ENCODE results near the gene MRPS15.
"Not testable (repeated sequence)": the region's sequence is repeated elsewhere in the genome, so short reads cannot be mapped to it uniquely, and the experiment has no call there.

MRPS15 gene

DNA sequence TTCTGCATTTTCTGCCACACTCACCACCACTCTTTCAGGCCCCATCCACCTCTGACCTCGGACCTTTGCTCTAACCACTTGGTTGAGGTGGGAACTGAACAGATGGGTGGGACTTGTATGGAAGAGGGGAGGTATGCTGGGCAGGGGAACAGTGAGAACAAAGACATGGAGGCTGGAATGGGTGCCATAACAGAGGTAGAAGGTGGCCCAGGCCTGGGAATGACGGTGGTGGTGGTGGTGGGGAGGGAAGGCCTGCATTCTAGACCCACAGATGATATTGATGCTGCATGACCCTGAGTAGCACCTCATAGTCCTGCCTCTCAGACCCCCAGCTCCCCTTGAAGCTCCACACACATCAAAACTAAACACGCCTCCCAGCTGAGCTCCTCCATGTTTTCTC lies 23.7 kb upstream of the MRPS15 start:
- DNase-seq (ENCODE audit: low spot score), result no peak
- TF ChIP-seq, protein P1, sequence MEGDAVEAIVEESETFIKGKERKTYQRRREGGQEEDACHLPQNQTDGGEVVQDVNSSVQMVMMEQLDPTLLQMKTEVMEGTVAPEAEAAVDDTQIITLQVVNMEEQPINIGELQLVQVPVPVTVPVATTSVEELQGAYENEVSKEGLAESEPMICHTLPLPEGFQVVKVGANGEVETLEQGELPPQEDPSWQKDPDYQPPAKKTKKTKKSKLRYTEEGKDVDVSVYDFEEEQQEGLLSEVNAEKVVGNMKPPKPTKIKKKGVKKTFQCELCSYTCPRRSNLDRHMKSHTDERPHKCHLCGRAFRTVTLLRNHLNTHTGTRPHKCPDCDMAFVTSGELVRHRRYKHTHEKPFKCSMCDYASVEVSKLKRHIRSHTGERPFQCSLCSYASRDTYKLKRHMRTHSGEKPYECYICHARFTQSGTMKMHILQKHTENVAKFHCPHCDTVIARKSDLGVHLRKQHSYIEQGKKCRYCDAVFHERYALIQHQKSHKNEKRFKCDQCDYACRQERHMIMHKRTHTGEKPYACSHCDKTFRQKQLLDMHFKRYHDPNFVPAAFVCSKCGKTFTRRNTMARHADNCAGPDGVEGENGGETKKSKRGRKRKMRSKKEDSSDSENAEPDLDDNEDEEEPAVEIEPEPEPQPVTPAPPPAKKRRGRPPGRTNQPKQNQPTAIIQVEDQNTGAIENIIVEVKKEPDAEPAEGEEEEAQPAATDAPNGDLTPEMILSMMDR (IDR thresholded peaks at IDR 0.05; ENCODE audit: extremely low read depth, missing control alignments), result no peak

DNA sequence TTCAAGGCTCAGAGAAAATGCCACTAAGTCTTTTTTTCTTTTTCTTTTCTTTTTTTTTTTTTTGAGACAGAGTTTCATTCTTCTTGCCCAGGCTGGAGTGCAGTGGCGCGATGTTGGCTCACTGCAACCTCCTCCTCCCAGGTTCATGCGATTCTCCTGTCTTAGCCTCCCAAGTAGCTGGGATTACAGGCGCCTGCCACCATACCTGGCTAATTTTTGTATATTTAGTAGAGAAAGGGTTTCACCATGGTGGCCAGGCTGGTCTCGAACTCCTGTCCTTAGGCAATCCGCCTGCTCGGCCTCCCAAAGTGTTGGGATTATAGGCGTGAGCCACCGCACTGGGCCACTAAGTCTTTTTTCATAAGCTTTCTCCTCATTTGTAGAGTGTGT lies 23.1 kb upstream of the MRPS15 start:
- not testable (repeated sequence) for DNase-seq (ENCODE audit: low spot score)

DNA sequence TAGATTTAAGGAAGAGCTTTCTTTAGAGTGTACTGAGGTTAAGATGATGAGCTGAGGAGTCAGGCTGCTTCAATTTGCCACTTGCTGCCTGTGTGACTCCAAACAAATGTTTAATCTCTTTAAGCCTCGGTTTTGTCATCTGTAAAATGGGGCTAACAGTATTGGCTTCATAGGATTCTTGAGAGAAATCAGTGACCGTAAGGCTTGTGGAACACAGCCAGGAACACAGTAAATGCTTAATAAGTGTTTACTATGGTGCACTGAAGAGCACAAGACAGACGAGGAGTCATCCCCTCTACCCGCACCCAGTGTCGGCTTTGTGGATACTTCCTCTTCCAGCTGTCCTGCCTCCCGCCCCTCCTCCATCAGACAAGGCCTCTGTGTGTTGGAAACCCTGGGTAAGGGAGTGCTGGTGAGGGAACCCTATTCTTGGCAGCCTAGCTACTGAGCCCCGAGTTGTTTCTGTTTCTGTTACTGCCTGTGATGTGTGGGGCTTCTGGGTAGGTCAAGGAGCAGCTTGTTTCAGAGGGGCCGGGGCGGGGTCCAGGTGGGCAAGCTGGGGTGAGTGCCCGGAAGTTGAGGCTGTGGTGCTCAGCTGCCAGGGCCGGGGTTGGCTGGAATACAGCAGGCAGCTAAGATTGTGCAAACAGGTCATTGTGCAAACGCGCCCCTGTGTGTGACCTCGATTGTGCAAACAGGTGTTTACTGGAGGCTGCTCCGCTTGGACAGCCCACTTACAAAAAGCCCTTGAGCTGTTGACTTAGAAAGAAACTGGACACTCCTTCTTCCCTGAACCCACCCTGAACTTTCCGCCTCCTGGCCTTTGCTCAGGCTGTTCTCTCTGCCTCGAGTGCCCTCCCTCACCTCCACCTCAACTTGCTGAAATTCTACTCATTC lies 22.5 kb upstream of the MRPS15 start:
- no peak for DNase-seq (ENCODE audit: low spot score)
- TF ChIP-seq, protein P1 (IDR thresholded peaks at IDR 0.05; ENCODE audit: extremely low read depth, missing control alignments), result no peak

DNA sequence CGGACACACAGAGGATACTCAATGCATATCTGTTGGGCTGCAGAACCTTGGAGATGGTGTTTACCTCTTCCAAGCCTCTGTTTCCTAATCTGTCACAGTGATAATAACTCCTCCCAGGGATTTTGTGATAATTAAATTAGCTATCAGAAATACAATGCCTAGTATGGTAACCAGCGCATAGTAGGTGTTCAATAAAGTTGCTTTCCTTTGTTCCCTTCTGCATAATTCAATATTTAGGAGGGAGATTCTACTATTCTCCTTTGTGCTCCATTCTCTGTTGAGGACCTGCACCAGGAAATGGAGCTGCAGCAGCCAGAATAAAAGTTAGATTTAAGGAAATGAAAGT lies 21.9 kb upstream of the MRPS15 start:
- DNase-seq (ENCODE audit: low spot score), result no peak
- TF ChIP-seq, protein P1 (IDR thresholded peaks at IDR 0.05; ENCODE audit: extremely low read depth, missing control alignments), result no peak

DNA sequence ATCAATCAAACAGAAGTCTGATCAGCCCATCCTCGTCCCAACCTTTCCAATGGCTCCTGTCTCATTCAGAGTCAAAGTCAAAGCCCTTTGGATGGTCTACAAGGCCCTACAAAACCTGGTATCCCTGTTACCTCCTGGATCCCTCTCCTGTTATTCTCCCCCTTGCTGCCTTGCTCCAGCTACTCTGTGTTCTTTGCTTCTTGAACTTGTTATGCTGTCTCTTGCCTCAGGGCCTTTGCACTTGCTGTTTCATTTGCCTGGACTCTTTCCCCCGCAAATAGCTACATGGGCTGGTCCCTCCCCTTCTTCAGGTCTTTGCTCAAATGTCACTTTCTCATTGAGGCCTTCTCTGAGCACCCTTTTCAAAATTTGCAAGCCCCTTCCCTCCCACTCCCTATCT lies 19.9 kb upstream of the MRPS15 start:
- DNase-seq (ENCODE audit: low spot score), result no peak
- TF ChIP-seq, protein P1 (IDR thresholded peaks at IDR 0.05; ENCODE audit: extremely low read depth, missing control alignments), result no peak

DNA sequence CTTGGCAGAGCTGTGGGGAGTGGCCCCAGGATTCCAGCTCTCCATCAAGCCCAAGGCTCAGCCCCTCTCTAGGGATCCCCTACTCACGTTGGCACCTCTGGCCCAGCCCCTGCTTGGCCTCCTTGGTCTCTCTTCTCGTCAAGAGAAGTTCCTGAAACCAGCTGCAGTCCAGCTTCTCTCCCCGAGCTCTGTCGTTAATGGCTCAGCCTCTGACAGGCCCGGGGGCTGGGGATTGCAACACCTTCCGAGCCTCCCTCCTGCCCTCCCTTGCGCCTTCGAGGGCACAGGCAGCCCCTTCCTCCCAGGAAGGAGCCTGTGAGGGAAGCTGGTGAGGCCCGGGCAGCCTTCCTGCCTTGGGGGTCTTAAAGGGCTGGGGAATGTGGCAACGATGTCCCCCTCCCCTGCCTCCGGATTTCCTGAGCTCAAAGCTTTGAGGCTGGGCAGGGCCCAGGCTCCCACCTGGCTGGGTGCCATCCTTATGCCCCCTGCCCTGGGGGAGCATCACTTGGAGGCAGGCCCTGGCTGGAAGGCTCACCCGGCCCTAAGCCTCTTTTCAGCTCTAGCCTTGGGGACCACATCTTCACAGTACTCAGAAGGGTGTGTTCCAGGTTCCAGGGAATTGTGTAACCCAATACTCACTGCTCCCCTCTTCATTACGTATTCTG lies 18.7 kb upstream of the MRPS15 start, which contains the start of gene CSF3R:
Gene CSF3R, minus strand, starts transcription at position 190 of the 665 bp plus-strand sequence. CDS start 3,417 bp downstream, outside the sequence.
- TF ChIP-seq, protein P1 (IDR thresholded peaks at IDR 0.05; ENCODE audit: extremely low read depth, missing control alignments), result no peak
- no peak for DNase-seq (ENCODE audit: low spot score)

DNA sequence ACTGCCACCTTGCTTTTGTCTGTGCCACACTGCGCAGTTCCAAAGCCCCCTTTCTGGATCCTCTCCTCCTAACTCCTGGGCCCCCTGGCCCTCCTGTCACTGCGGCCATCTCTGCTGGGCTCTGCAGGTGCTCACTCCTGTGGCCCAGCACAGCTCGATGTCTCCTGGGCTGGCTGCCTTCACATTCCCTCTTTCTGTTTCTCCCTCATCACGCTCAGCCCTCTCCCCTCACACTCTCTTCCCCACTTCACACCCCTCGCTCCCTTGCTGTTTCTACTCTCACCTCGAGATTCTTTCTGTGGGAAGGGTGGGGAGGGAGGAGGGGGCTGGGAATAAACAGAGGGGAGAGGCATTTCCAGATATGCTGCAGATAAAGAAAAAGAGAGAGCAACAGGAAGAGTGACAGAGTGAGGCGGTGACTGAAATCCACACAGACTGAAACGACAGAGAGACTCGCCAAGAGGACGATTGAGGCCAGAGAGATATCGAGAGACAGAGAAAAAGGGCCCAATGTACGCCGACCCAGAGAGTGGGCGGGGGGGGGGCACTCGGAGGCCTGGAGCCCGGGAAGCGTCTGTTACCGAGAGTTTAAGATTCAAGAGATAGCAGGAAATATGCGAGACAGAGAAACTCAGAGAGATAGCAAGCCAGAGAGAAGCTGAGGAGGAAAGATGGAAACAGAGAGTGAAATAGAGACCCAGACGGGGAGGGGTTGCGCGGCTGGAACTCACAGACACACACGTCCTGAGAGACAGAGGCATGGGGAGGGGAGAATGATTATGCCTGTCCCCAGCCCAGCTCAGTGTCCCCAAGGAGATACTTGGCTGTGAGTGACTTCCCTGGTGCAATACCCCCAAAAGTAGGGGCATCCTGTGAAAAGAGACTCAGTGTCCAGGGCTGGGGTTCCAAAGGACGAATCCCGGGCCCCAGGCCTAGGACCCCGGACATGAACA lies 17.9 kb upstream of the MRPS15 start:
- no peak for DNase-seq (ENCODE audit: low spot score)
- TF ChIP-seq, protein P1 (IDR thresholded peaks at IDR 0.05; ENCODE audit: extremely low read depth, missing control alignments), result no peak
